ENCODE data around the gene AHNAK2.
A peak's percentile ranks its signal among the peaks of the same experiment; 100 is the strongest.
"Not testable (repeated sequence)": the region's sequence is repeated elsewhere in the genome, so short reads cannot be mapped to it uniquely, and the experiment has no call there.

The AHNAK2 gene

GRCh38 chr14:104977681-104978653 is at the start of gene AHNAK2:
Gene AHNAK2 (minus strand): TSS chr14:104978374. CDS start chr14:104978237, 137 bp downstream.
- peak; percentile 92 for DNase-seq (ENCODE audit: low spot score)

- not testable (repeated sequence) for DNase-seq (ENCODE audit: low spot score)
These were observed 49.5 kb upstream of the AHNAK2 start for GRCh38 chr14:105027718-105028117.

GRCh38 chr14:105026802-105027563 is 48.8 kb upstream of the AHNAK2 start:
- DNase-seq (ENCODE audit: low spot score): no peak

GRCh38 chr14:105026033-105026785 is 48.0 kb upstream of the AHNAK2 start:
- no peak for DNase-seq (ENCODE audit: low spot score)

GRCh38 chr14:105025429-105025828 is 47.3 kb upstream of the AHNAK2 start:
- DNase-seq (ENCODE audit: low spot score): no peak

GRCh38 chr14:105023791-105024480 is 45.8 kb upstream of the AHNAK2 start:
- DNase-seq (ENCODE audit: low spot score): no peak

GRCh38 chr14:105023144-105023543 is 45.0 kb upstream of the AHNAK2 start:
- no peak for DNase-seq (ENCODE audit: low spot score)

- DNase-seq (ENCODE audit: low spot score): no peak
These were observed 44.1 kb upstream of the AHNAK2 start for GRCh38 chr14:105022276-105022670.

GRCh38 chr14:105021656-105022275 is 43.6 kb upstream of the AHNAK2 start:
- peak; percentile 65 for DNase-seq (ENCODE audit: low spot score)

GRCh38 chr14:105020815-105021655 is 42.9 kb upstream of the AHNAK2 start, which contains the start of gene CDCA4:
Gene CDCA4 (minus strand): TSS chr14:105021083. CDS start chr14:105011929, 9,154 bp downstream.
- peak; percentile 97 for DNase-seq (ENCODE audit: low spot score)

- DNase-seq (ENCODE audit: low spot score): no peak
These were observed 42.0 kb upstream of the AHNAK2 start for GRCh38 chr14:105019861-105020814.

- DNase-seq (ENCODE audit: low spot score): no peak
These were observed 40.2 kb upstream of the AHNAK2 start for GRCh38 chr14:105018414-105018813.

GRCh38 chr14:105015905-105016304 is 37.7 kb upstream of the AHNAK2 start:
- no peak for DNase-seq (ENCODE audit: low spot score)

GRCh38 chr14:105015242-105015641 is 37.1 kb upstream of the AHNAK2 start:
- DNase-seq (ENCODE audit: low spot score): no peak

- DNase-seq (ENCODE audit: low spot score): no peak
These were observed 36.5 kb upstream of the AHNAK2 start for GRCh38 chr14:105014631-105015030.

- no peak for DNase-seq (ENCODE audit: low spot score)
These were observed 35.9 kb upstream of the AHNAK2 start for GRCh38 chr14:105014032-105014431.

- no peak for DNase-seq (ENCODE audit: low spot score)
These were observed 35.1 kb upstream of the AHNAK2 start for GRCh38 chr14:105013150-105013785.

Measured in LoVo (cell line).